ENCODE data around the gene CEP63.

Gene CEP63

DNA sequence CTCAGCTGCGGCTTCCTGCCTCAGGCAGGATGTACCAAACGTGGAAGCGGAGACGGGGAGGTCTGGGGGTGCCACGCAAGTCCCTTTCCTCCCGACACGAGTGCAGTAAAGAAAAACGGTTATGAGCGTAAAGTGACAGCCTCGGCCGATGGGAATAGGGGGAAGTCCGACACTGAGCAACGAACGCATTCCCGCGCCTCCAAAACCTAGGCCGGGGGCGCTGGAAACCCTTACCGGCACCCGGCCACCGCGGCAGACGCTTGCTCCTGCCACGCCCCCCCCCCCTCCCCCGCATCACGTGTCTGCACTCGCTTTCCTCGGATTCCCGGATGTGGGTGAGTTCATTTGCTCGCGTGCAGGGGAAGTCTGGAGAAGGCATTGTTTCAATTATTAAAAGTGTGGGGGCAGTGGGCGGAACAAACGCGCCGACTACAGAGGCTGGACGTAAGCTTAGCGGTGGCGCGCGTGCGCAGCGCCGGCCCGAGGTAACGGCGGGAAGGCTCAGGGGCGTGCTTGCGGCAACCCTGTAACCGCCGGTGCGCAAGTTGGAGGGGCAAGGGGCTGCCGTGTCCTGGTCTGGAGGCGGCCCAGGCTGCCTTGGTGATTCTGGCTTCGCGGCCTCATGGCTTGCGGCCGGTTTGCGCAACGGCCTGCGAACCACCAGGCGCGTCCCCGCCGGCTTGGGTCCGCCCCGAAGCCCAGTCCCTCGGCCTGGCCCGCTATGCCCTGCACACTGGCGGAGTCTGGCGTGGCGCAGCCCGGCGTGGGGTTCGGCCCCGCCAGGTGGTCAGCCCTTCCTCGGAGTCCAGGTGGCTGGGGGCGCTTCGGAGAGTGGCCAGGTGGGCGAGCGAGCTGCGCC, at the start of gene CEP63, which contains the start of gene ANAPC13:
Gene CEP63 (plus strand): TSS at position 340 of the 859 bp plus-strand sequence. CDS start 9,264 bp downstream, outside the sequence.
Gene ANAPC13 (minus strand): TSS at position 268 of the 859 bp plus-strand sequence. CDS start 3,081 bp downstream, outside the sequence.
- DNase-seq (ENCODE audit: low read depth in 2 of 2): peak; percentile 99

GRCh38 chr3:134437211-134437752, 48.6 kb upstream of the CEP63 start:
- no peak for DNase-seq (ENCODE audit: low read depth in 2 of 2)

GRCh38 chr3:134441321-134441720, 44.5 kb upstream of the CEP63 start:
- DNase-seq (ENCODE audit: low read depth in 2 of 2): no peak

DNA sequence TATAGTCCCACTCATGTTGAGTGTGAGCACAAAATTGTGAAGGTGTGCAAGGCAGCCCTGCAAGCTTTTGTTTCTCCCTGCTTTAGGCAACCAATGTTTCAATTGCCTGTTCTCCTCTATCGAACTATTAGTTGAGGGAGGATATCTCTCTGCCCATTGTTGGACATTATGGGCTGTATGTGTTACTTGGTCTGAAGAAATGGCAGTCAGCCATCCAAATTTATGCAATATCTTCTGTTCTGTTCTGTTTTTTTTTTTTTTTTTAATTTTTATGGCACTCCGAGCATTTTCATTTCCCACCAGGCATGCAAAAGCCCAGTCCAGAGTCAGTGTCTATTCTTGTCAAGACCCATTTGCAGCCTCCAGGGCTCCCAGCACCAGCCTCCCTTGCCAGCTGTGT, 44.0 kb upstream of the CEP63 start:
- no peak for DNase-seq (ENCODE audit: low read depth in 2 of 2)

DNA sequence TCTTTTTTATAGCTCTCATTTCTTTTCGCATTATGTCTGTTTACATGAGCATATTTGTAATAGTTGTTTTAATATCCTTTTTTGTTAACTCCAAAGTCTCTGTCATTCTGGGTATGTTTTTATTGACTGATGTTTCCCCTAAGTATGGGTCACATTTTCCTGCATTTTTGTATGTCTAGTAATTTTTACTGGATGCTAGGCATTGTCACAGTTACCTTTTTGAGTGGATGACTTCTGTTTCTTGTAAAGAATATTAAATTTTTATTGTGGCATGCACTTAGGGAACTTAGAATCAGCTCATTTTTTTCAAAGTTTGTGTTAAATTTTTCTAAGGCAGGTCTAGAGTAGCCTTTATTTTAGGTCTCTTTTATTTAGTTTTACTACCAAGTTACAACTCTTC, 40.8 kb upstream of the CEP63 start:
- DNase-seq (ENCODE audit: low read depth in 2 of 2): no peak

DNA sequence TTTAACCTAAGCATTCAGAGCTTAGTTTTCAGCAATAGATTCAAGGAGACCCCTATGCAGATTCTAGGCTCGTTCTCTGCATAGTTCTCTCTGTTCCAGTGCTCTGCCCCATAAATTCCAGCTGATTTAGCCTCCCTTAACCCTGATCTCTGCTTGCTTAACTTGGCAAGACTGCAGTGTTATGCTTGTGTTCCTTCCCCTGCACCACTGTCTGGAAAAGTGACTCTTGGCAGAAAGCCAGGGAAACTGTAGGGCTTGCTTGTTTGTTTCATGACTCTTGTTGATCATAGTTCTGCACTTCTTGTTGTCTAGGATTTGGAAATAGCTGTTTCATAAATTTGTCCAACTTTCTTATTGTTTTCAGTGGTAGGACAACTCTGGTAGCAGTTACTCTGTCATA, 40.2 kb upstream of the CEP63 start:
- DNase-seq (ENCODE audit: low read depth in 2 of 2): no peak

- DNase-seq (ENCODE audit: low read depth in 2 of 2): no peak
Measured at GRCh38 chr3:134446800-134447199, 39.1 kb upstream of the CEP63 start.

DNA sequence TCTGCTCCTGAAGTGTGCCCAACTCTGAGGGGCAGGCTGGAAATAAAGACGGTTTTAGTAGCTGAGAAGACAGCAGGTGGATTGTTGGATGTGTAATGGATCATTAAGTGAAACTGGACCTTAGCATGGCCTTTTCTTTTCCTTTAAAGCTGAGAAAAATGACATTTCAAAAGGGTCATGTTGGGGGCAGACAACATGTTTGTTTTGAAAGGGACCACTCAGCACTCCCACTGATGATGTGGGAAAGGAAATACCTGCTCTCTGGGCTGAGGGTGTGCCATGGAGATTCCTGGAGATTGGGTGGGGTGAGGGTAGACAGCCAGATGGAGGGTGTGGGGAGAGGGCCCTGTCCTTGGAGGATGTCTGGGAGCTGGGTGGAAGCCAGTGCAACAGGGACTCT, 38.5 kb upstream of the CEP63 start:
- no peak for DNase-seq (ENCODE audit: low read depth in 2 of 2)

- DNase-seq (ENCODE audit: low read depth in 2 of 2): no peak
Measured at GRCh38 chr3:134448664-134449063, 37.2 kb upstream of the CEP63 start.

DNA sequence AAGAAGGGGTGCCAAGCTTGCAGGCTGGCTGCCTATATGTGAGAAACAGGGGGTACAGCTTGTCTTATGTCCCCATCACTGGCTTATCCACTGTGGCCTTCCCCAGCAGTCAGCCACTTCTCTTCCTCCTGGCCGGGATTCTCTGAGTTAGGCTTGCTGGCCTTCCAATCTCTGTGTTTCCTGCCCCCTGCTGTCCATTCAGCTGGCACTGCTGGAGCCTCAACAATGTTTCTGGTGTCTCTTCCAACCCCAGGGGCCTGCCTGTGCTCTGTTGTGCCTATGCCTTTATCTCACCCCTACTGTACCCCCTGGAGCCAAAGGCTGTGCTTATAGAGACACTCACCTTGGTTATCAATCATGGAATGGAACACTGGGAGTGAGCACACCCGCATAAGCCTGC, 36.6 kb upstream of the CEP63 start:
- no peak for DNase-seq (ENCODE audit: low read depth in 2 of 2)

GRCh38 chr3:134449951-134450350, 35.9 kb upstream of the CEP63 start:
- DNase-seq (ENCODE audit: low read depth in 2 of 2): no peak

DNA sequence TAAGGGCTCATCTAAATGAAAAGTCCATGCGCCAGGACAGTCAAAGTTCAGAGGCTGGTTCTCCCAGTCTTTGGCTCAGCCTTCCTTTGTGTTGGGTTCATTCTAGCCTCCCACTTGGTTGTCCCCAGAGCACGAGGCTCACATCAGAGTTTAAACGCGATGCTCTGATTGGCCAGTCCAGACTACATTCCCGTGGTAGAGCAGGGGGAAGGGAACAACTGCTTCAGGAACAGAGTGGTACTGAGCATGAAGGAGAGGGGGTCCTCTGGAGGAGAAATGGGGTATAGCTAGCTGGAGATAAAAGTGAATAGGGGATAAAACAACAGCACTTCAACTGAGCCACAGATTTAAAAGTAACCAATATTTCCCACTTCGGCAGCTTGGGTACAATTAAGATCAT, 32.2 kb upstream of the CEP63 start:
- no peak for DNase-seq (ENCODE audit: low read depth in 2 of 2)

GRCh38 chr3:134457376-134458074, 28.3 kb upstream of the CEP63 start:
- no peak for DNase-seq (ENCODE audit: low read depth in 2 of 2)

DNA sequence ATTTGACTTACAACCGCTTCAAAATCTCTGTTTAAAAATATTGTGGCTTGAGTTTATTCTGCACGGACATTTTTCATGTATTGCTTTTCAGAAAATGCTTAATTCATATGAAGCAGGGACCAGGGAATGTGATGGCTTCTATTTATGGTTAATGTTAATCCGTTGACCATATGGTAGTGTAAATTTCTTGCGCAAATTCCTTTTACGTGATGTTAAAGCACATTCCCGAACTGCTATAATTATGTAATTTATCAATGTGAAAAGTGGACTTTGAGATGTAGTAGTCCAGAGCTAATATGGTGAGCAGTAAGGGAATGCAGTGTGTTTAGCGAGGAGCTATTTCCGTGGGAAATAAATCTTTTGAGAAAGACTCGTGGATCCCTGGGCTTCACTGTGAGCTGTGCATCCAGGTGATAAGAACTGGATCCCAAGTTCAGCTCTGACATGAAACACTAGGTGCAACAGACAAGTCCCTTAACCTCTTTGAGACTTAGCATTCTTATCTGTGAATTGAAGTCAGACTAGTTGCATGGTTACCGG, 27.4 kb upstream of the CEP63 start:
- no peak for DNase-seq (ENCODE audit: low read depth in 2 of 2)

DNA sequence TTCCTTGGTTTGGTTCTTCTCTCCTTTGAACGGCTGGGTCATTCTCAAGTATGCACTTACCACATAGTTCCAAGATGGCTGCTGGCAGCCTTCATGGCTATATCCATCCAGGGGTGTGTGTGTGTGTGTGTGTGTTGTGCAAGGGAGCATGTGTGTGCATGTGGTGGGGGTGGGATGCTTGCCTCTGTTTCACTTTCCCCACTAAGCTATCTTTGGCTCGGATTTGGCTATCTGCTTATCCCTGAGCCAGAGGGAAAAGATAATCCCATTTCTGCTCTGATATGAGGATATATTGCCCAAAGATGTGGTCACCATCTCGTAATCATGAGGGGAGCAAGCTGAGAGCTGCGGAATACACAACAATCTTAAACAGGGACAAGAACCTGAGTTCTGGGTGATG, 26.3 kb upstream of the CEP63 start:
- no peak for DNase-seq (ENCODE audit: low read depth in 2 of 2)

GRCh38 chr3:134460965-134461364, 24.9 kb upstream of the CEP63 start:
- peak; percentile 94 to 95 for DNase-seq (ENCODE audit: low read depth in 2 of 2)

DNA sequence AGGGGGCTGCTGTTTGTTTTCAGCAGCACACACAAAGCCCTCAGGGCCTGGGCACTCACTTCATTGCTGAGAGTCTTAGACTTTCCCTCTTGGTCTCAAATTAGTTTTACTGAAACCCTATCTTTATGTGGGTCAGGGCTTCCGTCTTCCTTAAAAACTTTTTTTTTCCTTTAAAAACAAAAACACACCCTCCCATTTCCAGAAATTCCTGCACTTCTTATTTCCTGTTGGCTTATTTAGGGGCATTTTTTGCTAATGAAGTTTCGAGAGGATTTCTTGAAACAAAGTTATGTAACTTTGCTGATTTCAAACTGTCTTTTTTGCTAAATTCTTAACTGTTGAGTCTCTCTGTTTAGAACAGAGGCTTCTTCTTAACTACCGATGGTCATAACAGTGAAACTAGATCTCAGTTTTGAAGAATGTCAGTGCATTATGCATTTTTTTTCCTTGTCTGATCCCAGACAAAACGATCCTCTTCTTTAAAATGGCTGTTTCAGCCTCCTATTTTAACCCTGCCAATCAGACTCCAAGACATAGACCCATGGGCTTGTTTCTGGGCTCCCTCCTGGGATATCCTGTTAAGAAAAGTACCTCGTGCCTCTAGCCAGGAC, 23.4 kb upstream of the CEP63 start:
- peak; percentile 87 for DNase-seq (ENCODE audit: low read depth in 2 of 2)

DNA sequence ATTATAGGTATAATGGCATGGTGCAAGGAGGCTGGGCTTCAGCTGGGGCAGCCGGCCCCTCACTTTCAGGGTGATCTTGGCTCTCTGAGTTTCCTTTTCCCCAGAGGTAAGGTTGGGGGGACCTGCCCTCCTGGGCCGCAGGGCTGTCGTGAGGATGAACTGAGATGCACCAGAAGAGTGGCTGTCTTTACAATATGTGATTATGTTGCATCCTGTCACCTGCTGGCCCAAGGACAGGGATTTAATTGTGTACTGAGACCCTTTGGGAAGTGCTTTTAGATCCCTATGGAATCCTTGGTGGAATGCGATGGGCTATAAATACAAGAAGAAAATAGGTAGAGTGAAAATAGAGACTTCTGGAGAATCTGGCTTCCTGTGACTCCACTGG, 22.2 kb upstream of the CEP63 start:
- DNase-seq (ENCODE audit: low read depth in 2 of 2): no peak

- DNase-seq (ENCODE audit: low read depth in 2 of 2): peak; percentile 100
Measured at GRCh38 chr3:134464064-134464688, 21.7 kb upstream of the CEP63 start.

GRCh38 chr3:134464689-134465365, 21.0 kb upstream of the CEP63 start:
- DNase-seq (ENCODE audit: low read depth in 2 of 2): no peak

- DNase-seq (ENCODE audit: low read depth in 2 of 2): no peak
Measured at GRCh38 chr3:134466331-134466730, 19.5 kb upstream of the CEP63 start.
